GM13976 (cell line): Measurements from ENCODE around the gene DMBX1.

Source experiments
- DNase-seq: peaks from one replicate; pipeline ENCODE4 v3.0.0; 2012; ENCODE audit warnings: low spot score
- in situ Hi-C: fragments of 300-500 bp; cut with MboI; formaldehyde crosslinking; loops from one replicate; pipeline ENCODE4 v1.12.0; 2022; ENCODE audit warnings: low sequenced_read_pairs, mixed read lengths, inconsistent platforms; ENCODE audit not compliant: unreplicated experiment
- TF ChIP-seq, protein P1 (sequence below): IDR thresholded peaks from 2 replicates; pipeline ENCODE4 v1.5.1; 2012; ENCODE audit warnings: borderline replicate concordance, mild to moderate bottlenecking; ENCODE audit not compliant: insufficient read depth; ENCODE audit errors: extremely low read depth, missing control alignments, control extremely low read depth

Gene DMBX1

GRCh38 chr1:46479744-46480350 lies 9.8 kb upstream of the DMBX1 start:
- in situ Hi-C loops: loop anchor here (5.0 kb wide), 1 partner anchor 47 kb away; no protein-coding TSS in a partner anchor
- TF ChIP-seq, protein P1, sequence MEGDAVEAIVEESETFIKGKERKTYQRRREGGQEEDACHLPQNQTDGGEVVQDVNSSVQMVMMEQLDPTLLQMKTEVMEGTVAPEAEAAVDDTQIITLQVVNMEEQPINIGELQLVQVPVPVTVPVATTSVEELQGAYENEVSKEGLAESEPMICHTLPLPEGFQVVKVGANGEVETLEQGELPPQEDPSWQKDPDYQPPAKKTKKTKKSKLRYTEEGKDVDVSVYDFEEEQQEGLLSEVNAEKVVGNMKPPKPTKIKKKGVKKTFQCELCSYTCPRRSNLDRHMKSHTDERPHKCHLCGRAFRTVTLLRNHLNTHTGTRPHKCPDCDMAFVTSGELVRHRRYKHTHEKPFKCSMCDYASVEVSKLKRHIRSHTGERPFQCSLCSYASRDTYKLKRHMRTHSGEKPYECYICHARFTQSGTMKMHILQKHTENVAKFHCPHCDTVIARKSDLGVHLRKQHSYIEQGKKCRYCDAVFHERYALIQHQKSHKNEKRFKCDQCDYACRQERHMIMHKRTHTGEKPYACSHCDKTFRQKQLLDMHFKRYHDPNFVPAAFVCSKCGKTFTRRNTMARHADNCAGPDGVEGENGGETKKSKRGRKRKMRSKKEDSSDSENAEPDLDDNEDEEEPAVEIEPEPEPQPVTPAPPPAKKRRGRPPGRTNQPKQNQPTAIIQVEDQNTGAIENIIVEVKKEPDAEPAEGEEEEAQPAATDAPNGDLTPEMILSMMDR: no peak
- DNase-seq: no peak

DNA sequence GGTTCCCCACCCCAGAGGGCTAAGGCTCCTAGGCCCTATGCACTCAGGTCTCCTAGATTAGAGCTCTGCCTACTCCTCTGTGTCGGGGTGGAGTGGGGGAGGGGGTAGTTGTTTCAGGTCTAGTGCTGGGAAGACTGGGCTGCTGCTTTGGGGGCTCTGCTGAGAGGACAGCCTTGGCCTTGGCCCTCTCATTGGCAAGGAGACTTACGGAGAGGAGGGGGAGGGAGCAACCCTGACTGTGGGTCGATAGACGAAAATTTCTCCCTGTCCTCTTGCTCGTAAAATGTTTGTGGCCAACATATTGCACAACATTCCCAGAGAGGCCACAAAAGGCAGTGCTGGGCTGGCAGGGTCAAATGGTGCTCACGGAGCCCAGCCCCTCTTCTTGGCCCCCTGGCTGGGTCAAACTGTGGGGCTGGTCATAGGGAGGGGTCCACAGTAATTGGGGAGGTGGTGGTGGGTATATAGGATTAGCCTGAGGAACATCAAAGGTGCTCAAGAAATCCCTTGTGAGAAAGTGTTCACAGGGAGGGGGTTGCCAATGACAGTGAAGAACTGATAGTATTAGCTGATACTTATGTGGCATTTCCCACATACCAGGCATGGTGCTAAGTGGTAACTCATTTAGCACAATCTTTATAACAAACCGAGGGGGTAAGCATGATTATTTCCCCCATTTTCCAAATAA lies 8.5 kb upstream of the DMBX1 start:
- TF ChIP-seq, protein P1: no peak
- no peak for DNase-seq
- in situ Hi-C loops: no loop called here

DNA sequence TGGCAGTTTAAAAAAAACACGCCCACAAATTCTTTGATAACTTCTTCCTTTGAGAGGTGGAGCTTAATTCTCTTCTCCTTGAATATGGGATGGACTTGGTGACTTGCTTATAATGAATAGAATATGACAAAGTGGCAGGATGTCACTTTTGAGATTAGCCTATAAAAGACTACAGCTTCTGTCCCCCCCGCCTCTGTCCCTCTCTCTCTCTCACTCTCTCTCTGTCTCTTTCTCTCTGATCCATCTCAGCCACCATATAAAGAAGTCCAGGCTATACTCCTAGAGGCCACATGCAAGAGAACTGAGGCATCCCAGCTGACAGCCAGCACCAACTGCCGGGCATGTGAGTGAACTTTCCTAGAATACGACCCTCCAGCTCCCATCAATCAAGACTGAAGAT lies 7.7 kb upstream of the DMBX1 start:
- TF ChIP-seq, protein P1: no peak
- in situ Hi-C loops: no loop called here

GRCh38 chr1:46483589-46483988 lies 6.0 kb upstream of the DMBX1 start:
- no peak for DNase-seq

More for the DNA sequence above, 7.7 kb upstream of the DMBX1 start:
- no peak for DNase-seq

DNA sequence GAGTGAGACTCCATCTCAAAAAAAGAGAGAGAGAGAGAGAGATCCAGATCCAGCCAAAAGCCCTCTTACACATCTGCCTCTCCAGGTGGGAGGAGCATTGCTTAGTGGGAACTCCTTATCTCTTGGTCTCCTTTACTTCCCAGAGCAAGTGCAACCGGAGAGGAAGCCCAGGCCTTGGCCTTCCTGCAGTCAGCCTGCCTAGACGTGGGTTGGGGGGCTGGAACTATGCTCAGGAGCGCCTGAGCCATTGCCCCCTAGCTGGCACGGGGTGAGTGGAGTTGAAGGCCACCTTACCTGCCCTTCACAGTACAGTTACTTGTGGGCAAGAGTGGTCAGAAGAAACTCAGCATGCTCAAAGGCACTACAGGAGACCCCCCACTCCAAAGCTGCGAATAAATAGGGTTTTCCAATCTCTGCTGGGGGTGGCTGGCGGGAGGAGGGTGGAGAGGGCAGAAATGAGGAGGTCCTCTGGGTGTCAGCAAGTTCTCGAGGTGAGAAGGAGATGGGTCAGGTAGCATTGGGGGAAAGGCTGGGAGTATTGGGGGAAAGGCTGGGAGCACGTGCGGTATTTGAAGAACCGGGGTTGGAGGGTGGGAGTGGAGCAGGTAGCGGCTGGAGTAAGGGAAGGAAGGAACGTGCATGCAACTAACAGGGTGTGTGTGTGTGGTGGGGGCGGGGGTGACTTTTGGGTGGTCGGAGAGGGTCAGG lies 4.7 kb upstream of the DMBX1 start:
- DNase-seq: no peak
- TF ChIP-seq, protein P1: no peak
- in situ Hi-C loops: no loop called here

More at GRCh38 chr1:46483589-46483988, 6.0 kb upstream of the DMBX1 start:
- TF ChIP-seq, protein P1: no peak
- in situ Hi-C loops: no loop called here

DNA sequence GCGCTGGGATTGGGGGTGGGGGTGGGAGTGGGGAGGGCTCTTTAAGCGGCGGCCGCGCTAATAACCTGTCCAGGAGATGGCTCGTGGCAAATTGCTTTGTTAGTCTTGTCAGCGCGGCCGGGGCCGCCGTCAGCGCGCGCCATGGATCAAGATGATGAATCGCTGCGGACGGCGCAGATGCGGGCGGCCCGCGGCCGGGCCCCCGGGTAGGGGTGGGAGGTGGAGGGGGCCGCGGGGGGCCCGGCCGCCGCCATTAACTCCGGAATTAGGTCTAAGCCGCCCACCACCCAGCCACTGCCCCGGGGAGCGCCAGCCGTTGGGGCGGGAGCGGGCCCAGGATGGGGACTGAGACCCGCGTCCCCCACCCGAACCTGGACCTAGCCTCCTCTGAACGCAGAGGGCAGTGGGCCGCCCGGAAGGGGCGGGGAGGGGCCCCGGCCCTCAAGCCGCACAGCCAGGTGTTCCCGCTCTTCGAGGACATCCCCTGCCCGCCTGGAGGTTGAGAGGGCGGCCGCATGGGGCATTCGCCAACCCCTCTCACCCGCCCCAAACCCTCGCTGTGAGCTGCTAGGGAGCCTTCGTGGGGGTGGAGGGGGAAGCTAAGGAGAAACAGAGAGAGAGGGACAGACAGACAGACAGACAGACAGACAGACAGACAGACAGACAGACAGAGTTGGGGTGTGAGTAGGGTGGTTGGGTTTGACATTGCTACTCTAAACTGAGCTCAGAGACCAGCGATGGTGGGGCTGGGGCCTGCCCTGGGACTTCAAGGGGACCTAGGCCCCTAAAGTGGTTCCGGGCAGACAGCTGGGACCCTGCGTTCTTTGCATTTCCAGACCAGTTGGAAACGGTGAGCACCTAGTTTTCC lies 3.8 kb upstream of the DMBX1 start:
- DNase-seq: no peak
- in situ Hi-C loops: no loop called here
- TF ChIP-seq, protein P1: no peak
